Body of pancreas (tissue), 4 donors: ENCODE results near the gene MPO. TPM values are rescaled to one million over a fixed set of nuclear protein-coding genes. Genes with fewer than 3 reads are reported as not detected.
A peak's percentile ranks its signal among the peaks of the same experiment; 100 is the strongest.

Experiments used
- ATAC-seq: fragments of 150-250 bp; one replicate; pipeline ENCODE4 v1.9.1; 2016
- DNase-seq, 4 donors: peaks; one replicate each; pipeline ENCODE4 v3.0.0-alpha.2; 2019
- H3K27ac ChIP-seq, 4 donors: fragments of 200-600 bp; sonication (generic); 1 replicate in 3 of 4; 2 replicates in 1 of 4; pipeline versions ENCODE4 v1.5.1 to v1.6.1; 2016 to 2019; ENCODE audit warnings: mild to moderate bottlenecking in 1 of 4, mixed read lengths in 1 of 4, moderate library complexity in 1 of 4
- H3K27me3 ChIP-seq, 2 donors: fragments of 200-600 bp; sonication (generic); one replicate each; pipeline ENCODE4 v1.6.0; 2016; ENCODE audit warnings: mild to moderate bottlenecking in 1 of 2
- H3K36me3 ChIP-seq, 2 donors: fragments of 200-600 bp; sonication (generic); replicated peaks in 1 of 2; 2 replicates each; pipeline ENCODE4 v1.5.1; 2016; ENCODE audit warnings: low read depth in 2 of 2; ENCODE audit not compliant: insufficient read depth in 1 of 2
- H3K4me1 ChIP-seq: fragments of 200-600 bp; sonication (generic); one replicate; pipeline ENCODE4 v1.6.0; 2016
- H3K4me3 ChIP-seq, 2 donors: fragments of 200-600 bp; sonication (generic); 1 replicate in 1 of 2; 2 replicates in 1 of 2; pipeline ENCODE4 v1.5.1; 2016 to 2019
- H3K9me3 ChIP-seq, 3 donors: fragments of 200-600 bp; sonication (generic); 1 replicate in 2 of 3; 2 replicates in 1 of 3; pipeline ENCODE4 v1.5.1; 2016
- CTCF ChIP-seq, 7 experiments: fragments of 450-650 bp in 4 of 7; fragments of 200-600 bp in 3 of 7; sonication (generic) in 3 of 7; IDR thresholded peaks; one replicate each; pipeline ENCODE4 v1.5.1; 2016 to 2019; ENCODE audit warnings: antibody characterized with exemption in 7 of 7
- POLR2A ChIP-seq, 3 donors: fragments of 450-650 bp; IDR thresholded peaks; one replicate each; pipeline ENCODE4 v1.6.1; 2016; ENCODE audit warnings: antibody characterized with exemption in 3 of 3, mild to moderate bottlenecking in 2 of 3
- WGBS, 2 donors: methylation state at CpG; one replicate each; pipeline ENCODE4 v1.1.5; 2017; 5-methylcytosine and 5-hydroxymethylcytosine counted together
- intact Hi-C: fragments of 100-400 bp; cut with DNase I; formaldehyde crosslinking; loops from one replicate; pipeline ENCODE4 v1.15.1; 2023
- total RNA-seq, 2 donors: library from RNA; depleted of rRNA; stranded (reverse); fragments of >200 nt; gene quantifications; one replicate each; pipeline ENCODE4 v1.1.0, GENCODE V29; 2016

MPO gene
- total RNA-seq, 2 donors from 2014 or later = not detected

GRCh38 chr17:58281511-58282011 is 826 bp upstream of the MPO start:
- no peak for ATAC-seq
- no peak for TF ChIP-seq CTCF (IDR thresholded peaks at IDR 0.05)
- TF ChIP-seq POLR2A (IDR thresholded peaks at IDR 0.05) = no peak
- no peaks in the 10 kb centered on the region for H3K36me3 ChIP-seq
- H3K4me3 ChIP-seq = no peak overlapping the region
- H3K9me3 ChIP-seq = no peaks in the 10 kb centered on the region
- WGBS, 2 donors = 26 to 60% methylated on average over 1 to 2 of the region's 2 CpGs
- intact Hi-C loops = no loop called here
- H3K27ac ChIP-seq = no peak overlapping the region
- DNase-seq = no peak
- H3K27me3 ChIP-seq = no peaks in the 10 kb centered on the region
- H3K4me1 ChIP-seq = peaks cover 10% of the 10 kb centered on the region

GRCh38 chr17:58279736-58280479 is 827 bp downstream of the MPO start:
- TF ChIP-seq CTCF (IDR thresholded peaks at IDR 0.05) (no peak), POLR2A (IDR thresholded peaks at IDR 0.05) (no peak)
- DNase-seq (no peak), ATAC-seq (peak; percentile 30)
- Histone ChIP-seq H3K27me3 (no peaks in the 10 kb centered on the region), H3K4me1 (peaks cover 10% of the 10 kb centered on the region), H3K9me3 (no peaks in the 10 kb centered on the region), H3K27ac (no peak overlapping the region), H3K36me3 (no peaks in the 10 kb centered on the region), H3K4me3 (no peak overlapping the region)
- WGBS, 2 donors = 63 to 69% methylated on average over 12 to 16 of the region's 16 CpGs
- intact Hi-C loops = no loop called here

- Histone ChIP-seq H3K27me3 (no peaks in the 10 kb centered on the region), H3K4me1 (peaks cover 10% of the 10 kb centered on the region), H3K27ac (no peak overlapping the region), H3K36me3 (no peaks in the 10 kb centered on the region), H3K9me3 (no peaks in the 10 kb centered on the region), H3K4me3 (no peak overlapping the region)
- 2 to 17% methylated on average over 20 to 55 of the region's 60 CpGs for WGBS, 2 donors
- ATAC-seq (peak; percentile 36), DNase-seq (peak in 3 of 4 donors; percentile 34 to 44 (median 39))
- intact Hi-C loops = no loop called here
- TF ChIP-seq POLR2A (IDR thresholded peaks at IDR 0.05) (no peak), CTCF (IDR thresholded peaks at IDR 0.05) (no peak)
Measured at GRCh38 chr17:58279016-58279711, 1.6 kb downstream of the MPO start.

GRCh38 chr17:58278661-58279015 is 2.1 kb downstream of the MPO start:
- ATAC-seq (peak; percentile 31), DNase-seq (peak; percentile 16 to 55 (median 29))
- Histone ChIP-seq H3K27me3 (no peaks in the 10 kb centered on the region), H3K4me1 (peaks cover 10% of the 10 kb centered on the region), H3K27ac (no peak overlapping the region), H3K4me3 (no peak overlapping the region), H3K9me3 (no peaks in the 10 kb centered on the region), H3K36me3 (no peaks in the 10 kb centered on the region)
- intact Hi-C loops = no loop called here
- TF ChIP-seq POLR2A (IDR thresholded peaks at IDR 0.05) (no peak), CTCF (IDR thresholded peaks at IDR 0.05) (no peak)
- WGBS, 2 donors = 23 to 26% methylated on average over 2 to 5 of the region's 5 CpGs
